HCEC 1CT (cell line): Measurements from ENCODE around the gene HOXB3.

Source experiments
- DNase-seq: peaks from one replicate; pipeline ENCODE4 v3.0.0-alpha.2; 2017

The HOXB3 gene

DNA sequence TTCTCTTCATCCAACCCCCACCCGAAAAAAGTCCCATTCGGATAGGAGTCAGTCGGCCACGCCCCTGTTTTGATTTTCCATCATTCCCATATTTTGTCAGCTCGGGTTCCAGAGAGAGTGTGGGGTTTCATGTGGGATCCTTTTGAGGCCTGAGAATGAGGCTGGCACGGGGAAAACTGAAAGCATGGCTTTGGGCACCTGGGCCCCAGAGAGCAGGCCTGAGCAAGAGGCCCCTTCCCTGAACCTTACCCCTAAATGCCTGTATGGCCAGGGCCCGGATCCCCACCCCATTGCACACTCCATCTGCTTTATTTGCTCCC is 7.3 kb downstream of the HOXB3 start:
- DNase-seq = no peak

DNA sequence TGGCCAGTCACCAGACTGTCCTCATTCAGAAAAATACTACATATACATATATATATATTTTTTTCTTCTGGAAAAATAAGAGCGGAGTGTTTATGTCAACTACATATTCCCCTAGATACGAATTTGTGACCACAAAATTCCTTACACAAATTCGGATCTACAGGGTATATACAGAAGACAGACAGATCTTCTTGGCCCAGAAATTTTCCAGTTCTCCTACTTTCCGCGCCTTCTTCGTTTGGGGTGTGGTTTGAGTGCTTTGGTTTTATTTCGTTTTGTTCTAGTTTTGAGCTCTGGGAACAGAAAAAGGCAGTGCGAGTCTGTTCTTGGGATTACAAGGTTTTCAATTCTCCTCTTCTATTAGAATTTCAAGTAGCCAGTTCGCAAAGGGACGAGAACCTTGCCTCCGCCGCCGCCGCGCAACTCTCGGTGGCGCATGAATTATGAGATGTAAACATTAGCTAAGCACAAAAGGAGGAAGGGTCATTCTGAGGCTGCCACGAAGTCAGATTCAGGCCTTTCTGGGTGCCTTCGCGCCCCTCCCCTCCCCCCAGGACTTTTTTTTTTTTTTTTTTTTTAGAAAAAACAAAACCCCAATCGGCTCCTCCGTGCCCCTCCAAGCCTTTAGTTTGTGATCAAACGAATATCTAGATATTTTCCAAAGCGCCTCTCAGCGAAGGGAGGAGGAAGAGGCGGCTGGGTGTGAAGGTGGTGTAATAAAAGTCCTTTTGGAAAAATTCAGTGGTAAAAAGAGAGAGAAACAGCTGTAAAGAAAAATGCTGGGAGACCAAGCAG is 10.1 kb downstream of the HOXB3 start:
- no peak for DNase-seq

DNA sequence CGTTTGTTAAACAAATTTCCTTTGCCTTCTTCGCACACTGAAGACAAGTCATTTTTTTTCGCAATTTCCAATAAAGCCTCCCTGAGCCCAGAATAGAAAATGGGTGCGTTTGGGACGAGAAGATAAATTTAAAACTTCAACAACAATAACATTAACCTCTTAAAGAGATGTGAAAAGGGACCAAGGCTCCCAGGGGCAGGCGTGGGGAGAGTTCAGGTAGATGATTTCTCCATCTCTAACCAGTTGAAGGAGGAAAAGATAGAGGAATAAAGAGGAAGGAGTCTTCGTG is 10.6 kb downstream of the HOXB3 start:
- no peak for DNase-seq

- no peak for DNase-seq
Observed at GRCh38 chr17:48578616-48579470, 11.2 kb downstream of the HOXB3 start.

- peak; percentile 56 for DNase-seq
Observed at GRCh38 chr17:48577946-48578615, 12.0 kb downstream of the HOXB3 start, which contains the start of gene HOXB4. TSS of gene HOXB4 (minus strand) at chr17:48578350. CDS start at chr17:48578319, 31 bp downstream.

GRCh38 chr17:48577330-48577945 is 12.6 kb downstream of the HOXB3 start:
- peak; percentile 78 for DNase-seq

DNA sequence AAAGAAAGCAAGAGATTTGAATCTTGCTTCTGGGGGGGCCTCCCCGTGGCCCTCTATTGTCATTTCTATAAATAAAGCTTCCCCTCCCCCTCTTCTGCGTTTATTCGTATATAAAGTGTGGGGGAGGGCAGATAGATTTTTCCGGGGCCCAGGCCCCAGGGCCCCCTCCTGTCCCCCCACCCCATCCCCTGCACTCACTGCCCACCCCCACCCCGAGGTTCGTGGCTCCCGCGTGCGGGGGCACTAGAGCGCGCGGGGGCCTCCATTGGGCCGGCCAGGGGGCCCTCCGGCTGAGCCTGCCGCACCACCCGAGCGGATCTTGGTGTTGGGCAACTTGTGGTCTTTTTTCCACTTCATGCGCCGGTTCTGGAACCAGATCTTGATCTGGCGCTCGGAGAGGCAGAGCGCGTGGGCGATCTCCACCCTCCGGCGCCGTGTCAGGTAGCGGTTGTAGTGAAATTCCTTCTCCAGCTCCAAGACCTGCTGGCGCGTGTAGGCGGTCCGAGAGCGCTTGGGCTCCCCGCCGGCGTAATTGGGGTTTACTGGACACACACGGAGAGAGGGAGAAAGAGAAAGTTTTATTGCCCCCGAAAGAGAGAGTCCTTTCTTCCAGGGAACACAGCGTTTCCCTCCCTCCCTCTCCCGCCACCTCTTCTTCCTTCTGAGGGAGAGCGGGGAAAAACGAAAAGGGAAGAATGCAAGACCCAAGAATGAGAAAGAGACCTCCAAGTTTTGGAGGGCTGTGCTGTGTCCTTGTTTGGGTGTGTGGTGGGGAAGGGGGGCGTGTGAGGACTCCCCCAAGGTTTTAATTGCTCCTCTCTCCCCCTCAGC is 13.3 kb downstream of the HOXB3 start:
- DNase-seq = peak; percentile 68

DNA sequence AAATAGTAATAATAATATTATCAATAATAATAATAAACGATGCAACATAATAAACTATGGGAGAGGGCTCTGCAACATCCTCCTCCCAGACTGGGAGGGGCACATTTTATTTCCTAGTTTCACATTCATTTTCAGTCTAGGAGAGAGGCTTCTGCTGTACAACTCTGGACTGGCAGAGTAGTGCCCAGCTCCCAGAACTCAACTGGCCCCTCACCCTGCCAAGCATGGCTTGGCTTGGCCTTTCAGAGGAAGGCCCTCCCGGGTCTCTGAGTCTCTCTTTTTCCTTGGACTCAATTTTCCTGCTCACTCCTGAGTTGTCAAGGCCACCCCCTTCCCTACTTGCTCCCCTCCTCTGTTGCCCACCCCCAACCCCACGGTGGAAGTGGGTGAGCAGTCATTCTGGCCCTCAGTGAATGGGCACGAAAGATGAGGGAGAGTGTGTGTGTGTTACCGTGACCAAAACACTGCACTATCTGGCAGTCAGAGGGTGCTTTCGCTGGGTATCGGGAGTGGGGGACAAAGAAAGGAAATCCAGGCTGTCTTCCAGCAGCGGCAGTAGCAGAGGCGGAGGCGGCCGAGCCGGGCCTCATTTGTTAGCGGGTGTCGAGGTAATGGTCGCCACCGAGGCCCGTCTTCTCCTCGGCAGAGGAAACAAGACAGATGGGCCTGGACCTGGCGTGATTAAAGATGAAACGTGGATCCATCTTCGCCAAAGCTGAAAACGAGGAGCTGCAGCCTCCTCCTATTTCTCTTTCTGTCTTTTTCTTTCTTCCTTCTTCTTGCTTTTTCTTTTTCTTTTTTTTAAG is 14.2 kb downstream of the HOXB3 start:
- DNase-seq = peak; percentile 39

DNA sequence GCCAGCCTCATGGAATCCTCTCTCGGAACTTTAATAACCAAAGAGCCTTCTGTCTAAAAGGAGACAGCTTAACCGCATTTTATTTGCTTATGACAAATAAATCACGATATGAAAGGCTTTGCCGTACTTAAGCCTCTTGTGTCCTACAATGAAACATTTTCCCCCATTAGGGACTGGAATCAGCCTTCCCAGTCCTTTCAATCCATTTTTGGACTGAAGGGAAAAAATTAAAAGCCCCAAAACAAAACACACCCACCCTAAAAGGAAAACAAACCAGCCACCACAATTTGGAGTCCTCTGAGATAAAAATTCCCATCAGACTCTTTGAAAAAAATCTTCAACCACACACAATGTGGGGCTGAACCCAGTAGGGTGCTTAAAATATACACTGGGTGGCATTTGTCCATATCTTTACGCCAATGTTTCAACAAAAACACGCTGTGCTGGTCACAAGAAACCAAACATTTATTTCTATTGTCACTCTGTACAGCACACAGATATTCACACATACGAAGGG is 14.9 kb downstream of the HOXB3 start:
- peak; percentile 54 for DNase-seq

DNA sequence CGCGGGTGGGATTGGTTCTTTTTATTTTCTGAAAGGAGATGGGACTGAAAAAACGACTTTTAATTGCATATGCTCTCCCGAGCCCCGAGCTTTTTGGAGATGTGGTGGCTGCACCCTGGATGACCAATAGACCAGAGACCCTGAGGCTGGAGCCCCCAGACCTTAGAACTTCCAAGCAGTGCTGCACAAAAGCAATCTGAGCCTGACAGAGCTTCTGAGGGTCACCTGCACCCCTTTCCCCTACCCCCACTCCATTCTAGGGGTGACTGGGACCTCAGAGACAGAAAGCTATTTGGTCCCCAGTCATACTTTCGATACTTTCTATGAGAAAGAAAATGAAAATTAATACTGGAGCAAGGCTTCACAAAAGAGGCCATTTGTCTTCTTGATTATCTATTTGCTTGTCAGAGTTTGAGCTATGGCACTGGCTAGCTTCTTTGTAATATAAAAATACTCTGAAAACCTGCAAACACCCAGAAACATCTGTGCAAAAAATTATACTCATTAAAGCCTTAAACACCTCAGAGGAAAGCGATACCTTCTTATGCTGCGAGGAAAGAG is 15.5 kb downstream of the HOXB3 start:
- no peak for DNase-seq

- no peak for DNase-seq
Observed at GRCh38 chr17:48571826-48572417, 18.1 kb downstream of the HOXB3 start.

- DNase-seq = peak; percentile 57
Observed at GRCh38 chr17:48571024-48571818, 18.8 kb downstream of the HOXB3 start.

- DNase-seq = no peak
Observed at GRCh38 chr17:48570325-48571023, 19.6 kb downstream of the HOXB3 start.

- DNase-seq = peak; percentile 45
Observed at GRCh38 chr17:48569674-48570324, 20.2 kb downstream of the HOXB3 start.

- no peak for DNase-seq
Observed at GRCh38 chr17:48569240-48569582, 20.8 kb downstream of the HOXB3 start.

DNA sequence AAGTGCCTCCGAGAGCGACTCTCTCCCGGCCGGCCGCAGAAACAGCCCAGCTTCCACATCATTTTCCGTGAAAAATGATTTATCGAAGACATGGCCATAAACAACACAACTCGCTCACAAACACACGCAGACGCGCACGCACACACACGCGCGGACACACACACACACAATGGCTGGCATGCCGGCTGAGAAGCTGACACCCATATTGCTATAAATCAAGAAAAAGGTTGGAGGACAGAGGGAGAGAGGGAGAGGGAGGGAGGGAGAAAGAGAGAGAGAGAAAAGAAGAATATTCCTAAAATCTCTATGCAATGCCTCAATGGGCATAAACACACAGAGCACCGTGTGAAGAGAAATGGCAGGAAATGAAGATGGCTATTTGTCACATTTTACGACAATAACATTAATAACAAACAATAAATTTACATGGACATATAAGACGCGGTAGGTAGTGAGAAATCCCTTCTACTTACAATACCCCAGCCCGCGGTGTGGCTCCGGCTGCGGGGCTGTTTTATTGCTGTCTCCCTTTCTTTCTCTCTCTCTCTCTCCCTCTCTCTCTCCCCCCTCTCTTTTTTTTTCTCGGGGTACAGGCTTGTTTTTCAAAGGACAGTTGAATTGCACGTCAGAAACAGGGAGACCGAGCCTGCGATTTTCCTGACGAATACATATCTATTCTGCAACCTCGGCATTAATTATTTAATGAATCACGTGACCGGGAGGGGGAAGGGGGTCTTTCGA is 21.4 kb downstream of the HOXB3 start:
- DNase-seq = peak; percentile 32

GRCh38 chr17:48567646-48568354 is 22.2 kb downstream of the HOXB3 start:
- DNase-seq = no peak
